SW 1271 (cell line): Measurements from ENCODE around the gene RNF214.

ENCODE experiments used
- DNase-seq, 2 experiments: peaks; one replicate each; lab custom pipeline; 2025; lab: John Stamatoyannopoulos, UW

RNF214 gene

DNA sequence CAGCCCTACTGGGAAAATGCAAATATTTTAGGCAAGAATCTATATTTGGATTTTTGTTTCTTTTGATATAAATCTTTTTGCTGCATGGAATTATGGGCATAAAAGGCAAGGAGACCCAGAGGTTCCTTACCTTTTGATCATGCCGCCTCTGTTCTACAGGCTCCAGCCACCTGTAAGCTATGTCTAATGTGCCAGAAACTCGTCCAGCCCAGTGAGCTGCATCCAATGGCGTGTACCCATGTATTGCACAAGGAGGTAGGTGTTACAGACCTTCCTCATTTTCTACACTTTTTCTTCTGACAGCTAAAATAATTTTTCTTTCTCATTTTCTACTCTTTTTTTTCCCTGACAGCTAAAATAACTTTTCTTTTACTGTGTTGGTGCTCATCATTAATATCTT lies 50.5 kb downstream of the RNF214 start:
- no peak for DNase-seq

DNA sequence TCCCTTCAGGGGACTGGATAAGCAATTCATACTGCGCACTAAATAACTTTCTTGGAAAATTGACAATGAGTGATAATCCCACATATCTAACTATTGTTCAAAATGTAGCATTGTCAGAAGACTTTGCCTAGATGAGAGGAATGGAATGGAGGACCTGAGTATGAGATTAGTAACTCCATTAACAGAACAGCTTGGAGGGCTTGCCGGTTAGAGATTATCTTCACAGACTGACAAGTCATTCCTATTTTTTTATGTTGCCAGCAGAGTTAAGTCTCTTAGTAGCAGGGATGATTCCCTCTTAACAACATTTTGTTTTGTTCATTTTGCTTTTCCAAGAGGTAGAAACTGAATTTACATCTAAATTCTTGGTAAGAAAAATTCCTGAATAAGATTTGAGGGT lies 51.6 kb downstream of the RNF214 start:
- DNase-seq = no peak

DNA sequence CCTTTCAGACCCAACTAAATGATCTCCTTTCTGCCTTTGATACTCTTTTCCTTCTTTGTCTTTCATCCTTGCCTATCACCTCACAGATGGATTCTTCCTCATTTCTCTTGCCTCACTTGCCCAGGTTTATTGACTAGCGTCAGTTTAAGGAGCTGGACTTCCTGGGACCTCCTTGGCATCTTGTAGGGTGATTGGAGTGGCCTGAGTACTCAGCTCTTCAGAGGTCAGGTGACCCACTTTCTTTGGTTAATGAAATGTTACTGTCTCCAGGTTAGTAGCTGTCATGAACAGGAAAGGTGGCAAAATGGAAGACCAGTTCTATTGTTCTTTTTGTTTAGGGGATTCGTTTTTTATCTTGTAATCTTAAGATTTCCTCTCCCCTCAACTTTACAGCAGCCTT lies 54.1 kb downstream of the RNF214 start:
- DNase-seq = no peak

DNA sequence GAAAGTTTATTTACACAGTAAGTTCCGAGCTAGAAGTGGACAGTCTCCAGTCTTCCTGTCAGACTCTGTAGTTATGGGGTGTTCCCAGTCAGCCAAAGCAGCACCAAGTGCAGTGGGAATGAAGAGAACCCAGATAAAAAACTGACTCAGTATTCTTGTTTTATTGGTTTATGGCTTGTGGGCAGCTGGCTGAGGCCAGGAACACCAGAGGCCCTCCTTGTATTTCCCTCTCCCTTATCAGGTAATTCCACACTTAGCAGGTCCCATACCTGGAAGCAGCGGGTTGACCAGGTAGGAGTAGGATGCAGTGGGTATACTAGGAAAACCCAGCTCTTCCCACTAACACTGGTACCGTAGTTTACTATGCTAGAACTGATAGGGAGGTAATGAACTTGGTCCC lies 55.2 kb downstream of the RNF214 start:
- DNase-seq = no peak

DNA sequence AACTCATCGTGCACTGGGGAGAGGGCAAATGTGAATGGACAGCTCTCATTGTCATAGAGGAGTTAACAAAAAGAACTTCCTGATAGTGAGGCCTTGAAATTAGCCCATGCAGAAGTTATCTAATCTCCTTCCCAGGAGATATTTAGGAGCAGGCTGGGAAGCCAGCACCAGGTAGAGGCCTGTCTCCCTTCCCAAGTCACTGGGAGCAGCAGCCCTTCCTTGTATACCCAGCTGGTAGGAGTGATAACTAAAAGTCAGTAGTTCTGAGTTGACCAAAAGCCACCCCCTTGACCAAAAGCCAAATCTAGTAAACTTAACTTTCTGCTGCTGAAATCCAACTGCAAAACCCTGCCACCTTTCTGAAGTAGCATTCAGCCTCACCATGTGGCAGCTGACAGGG lies 57.3 kb downstream of the RNF214 start:
- no peak for DNase-seq

DNA sequence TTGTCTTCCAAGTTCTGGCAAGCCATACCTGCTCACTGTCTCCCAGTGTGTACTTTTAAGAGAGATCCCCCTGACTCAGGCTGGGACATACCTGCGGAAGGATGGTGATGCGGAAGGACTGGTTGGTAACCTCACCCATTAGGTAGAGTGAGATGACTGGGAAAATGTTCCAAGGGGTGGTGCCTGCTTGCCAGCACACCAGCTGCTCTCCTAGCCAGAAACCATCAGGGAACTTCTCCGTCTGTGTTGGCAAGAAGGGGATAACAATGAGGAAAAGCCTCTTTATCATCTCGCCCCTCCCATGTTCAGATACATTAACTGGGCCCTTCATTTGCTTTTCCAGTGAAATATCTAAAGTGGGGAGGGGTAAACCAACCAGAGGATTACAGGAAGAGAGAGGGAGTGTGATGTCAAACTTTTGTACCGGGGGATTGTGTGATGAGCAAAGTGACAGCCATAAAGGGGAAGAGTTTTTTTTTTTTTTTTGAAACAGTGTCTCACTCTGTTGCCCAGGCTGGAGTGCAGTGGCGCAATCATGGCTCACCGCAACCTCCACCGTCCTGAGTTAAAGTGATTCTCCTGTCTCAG lies 58.4 kb downstream of the RNF214 start, which contains the start of gene BACE1-AS:
Gene BACE1-AS (plus strand): TSS at position 538 of the 588 bp plus-strand sequence.
- no peak for DNase-seq

DNA sequence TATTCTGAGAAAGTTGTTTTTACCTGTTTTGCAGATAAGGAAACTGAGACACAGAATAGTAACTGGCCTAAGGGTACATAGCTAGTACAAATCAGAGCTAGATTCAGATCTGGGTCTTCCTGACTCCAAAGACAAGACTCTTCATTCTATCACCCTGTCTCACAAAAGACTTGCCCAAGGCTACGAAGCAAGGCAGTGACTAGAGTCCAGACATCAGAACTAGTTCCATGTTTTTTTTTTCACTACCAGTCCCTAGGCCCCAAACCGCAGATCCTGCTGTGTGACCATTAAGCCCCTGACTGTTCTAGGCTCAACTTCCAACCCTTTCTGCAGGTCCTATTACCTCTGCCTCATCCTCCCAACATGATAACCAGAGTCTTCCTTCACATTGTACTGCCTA lies 60.1 kb downstream of the RNF214 start:
- no peak for DNase-seq

DNA sequence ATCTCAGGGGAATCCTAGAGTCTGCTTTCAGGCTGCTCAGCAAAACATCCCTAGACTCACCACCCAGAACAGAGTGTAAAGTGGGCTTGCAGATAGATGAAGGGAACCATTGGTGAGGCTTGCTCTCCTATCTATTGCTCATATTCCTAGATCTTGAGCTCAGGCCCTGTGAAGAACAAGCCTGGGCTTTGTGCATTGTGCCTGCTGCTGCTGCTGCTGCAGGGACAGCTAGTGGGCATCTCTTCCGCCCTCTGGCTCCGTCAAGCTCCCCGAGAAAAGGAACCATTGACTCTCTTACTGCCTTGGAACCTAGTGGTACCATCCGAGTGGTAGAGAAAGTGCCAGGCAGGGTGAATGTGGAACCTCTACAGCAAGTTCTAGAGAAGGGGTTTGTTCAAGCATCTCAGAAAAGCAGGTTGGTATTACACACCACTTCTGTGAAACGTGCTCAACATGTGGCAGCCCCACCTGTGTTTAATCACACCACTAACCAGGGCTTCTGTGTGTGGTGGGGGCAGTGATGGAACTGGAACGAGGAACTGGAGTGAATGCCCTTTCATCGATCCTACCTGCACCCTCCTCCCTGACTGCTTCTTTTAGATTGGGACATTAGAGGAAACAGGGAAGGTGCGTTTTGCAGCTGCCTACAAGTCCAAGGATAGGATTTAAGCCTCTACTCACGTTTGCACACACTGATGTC lies 63.1 kb downstream of the RNF214 start:
- DNase-seq = no peak

DNA sequence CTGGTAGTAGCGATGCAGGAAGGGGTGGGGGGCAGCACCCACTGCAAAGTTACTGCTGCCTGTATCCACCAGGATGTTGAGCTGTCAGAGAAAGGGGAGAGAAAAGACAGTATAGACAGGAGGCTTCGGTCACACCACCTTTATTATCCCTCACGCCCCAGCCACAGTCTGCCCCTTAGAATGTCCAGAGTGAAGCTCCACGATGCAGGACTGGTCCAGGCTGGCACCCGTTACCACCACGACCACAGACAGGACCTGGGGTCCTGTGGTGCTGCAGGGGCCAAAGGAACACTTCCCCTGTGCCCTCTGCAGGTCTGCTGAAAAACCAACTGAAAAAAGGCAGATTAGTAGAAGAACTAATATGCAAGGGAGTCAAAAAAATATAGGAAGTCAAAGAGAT lies 64.4 kb downstream of the RNF214 start:
- DNase-seq = no peak

DNA sequence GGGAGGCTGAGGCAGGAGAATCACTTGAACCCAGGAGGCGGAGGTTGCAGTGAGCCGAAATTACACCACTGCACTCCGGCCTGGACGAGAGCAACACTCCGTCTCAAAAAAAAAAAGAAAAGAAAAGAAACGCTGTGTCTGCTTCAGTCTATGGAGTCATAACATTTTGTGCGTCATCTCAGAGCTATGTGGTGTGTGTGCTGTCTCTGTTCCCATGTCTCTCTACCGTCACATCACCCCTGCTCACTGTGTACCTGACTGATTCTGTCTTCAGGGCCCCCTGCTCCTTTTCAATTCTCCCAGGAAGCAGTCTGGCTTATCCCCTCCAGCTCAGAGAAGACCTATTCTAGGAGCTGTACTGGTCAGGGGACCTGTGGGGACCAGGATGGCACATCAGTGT lies 65.7 kb downstream of the RNF214 start:
- DNase-seq = no peak

DNA sequence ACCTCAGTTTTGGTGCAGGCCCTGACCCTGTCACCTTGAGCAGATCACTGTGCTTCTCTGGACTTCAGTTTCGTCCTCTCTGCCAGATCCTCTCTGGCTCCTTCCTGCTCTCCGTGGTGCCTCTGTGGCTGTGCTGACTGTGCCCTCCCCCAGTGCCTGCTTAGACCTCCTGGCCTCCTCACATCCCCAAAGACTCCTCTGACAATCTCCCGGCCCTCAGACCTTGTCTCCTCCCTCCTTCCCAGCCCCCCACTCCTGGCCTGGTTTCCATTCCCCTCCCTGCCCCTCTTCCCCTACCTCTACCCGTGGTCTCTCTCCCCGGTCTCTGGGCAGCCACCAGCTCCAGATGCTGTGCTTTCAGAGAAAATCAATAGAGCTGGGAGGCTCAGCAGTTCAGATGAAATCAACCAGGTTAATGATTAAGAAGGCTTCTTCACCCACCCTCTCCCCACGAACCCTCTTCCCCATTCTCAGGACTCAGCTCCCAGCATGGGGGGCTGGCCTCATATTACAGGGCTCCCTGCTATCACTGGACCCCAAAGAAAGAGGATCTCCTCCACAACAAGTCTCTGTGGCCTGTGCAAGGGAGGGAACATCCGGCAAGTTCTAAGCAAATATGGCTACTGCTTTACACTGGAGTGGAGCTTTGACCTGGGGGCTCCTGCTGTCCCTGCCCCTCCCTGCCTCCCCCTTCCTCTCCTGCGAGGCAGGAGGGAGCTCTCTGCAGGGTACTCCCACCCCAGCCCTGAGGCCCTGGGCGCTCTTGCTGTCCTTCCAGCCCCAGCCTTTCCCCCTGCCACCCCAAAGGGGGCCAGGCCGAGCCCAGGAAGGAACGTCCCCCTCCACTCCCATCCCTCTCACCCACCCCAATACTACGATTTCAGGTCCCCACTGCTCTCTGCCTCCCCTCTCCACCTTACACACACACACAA lies 67.1 kb downstream of the RNF214 start:
- DNase-seq = no peak

DNA sequence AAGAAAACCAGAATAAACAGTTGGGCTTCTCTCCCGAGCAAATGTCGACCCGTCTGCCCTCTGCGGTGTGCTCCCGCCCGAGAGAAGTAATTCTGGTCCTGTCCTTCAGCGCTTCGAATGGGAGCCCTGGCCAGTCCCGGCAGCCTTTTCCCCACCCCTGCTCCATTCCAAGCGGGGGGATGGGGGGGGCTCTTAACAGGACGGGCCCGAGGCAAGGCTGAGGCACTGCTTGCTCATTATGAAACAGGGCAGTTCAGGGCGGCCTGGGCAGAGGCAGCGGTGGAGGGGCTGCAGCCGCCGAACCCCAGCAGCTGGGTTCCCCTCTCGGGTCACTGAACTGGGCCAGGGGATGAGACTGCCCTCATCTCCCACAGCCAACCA lies 67.8 kb downstream of the RNF214 start:
- DNase-seq = no peak

DNA sequence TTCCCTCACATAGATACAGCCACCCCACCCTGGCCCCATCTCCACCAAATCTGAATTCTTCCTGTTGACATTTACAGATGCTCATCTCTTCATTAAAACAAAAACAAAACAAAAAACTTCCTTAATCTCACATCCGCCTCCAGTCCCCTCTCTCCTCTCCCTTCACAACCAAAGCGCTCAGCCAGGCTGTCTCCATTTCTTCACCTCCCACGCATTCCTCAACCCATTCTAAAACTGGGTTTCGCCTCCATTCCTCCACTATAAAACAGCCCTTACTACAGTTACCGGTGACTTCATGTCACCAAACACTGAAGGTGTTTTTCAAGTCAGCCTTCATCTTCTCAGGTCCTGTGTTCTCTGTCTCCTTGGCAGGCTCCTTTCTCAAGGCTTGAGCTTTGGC lies 68.3 kb downstream of the RNF214 start:
- DNase-seq = no peak

DNA sequence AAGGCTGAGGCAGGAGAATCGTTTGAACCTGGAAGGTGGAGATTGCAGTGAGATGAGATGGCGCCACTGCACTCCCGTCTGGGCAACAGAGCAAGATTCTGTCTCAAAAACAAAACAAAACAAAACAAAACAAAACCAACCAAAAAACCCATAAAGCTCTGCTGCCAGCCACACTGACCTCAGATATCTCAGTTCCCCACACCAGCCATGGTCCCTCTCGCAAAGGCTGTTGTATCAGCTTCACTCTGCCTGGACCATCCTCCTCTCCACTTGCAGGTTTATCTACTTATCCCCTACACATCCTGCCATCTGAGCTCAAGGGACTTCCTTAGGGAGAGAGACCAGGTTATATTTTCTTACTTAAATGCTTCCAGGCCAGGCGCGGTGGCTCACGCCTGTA lies 69.8 kb downstream of the RNF214 start:
- DNase-seq = no peak

DNA sequence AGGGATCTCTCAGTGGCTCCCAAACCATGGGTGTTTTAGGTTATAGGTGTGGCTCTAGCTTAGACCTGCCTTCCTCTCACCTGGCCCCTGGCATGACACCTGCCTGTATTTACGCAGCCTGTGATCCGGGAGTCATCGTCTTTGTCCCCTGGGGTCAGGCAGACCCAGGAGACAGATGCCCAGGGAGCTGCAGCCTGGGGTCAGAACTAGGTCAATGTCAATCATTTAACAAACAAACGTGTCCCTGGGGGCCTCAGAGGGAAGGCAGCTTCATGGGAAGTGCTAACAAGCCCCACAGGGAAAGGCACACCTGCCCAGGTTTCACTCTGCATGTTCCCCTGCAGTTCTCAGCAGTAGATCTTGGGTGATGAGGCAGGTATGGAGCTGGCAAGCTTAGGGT lies 70.6 kb downstream of the RNF214 start:
- no peak for DNase-seq

DNA sequence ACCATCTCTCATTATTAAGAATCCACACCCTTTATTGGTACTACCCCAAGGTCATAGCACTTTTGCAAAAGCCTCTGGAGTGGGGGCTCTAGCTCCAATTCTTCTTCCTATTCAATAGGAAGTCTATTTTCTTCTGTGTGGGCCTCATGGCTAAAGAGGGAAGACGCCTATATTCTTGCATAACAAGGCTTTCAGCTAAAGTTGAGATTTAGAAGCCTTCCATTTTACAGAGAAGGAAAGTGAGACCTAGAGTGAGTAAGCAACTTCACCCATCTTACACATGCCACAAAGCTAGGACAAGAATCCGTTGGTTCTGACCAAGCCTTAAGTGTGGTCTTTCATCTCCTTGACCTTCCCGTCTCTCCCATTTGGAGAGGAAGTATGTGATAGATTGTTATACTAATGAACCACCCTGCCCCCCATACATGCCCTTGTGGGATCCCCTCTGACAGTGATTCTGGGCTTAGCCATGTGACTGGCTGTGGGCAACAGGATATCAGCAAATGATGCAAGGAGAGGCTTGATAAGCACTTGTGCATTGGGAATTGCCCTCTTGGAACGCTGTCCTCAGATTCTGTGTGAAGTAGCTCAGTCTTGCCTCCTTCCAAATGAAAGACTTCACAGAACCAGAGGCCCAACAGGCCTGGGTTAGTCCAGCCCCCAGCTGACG lies 71.3 kb downstream of the RNF214 start:
- DNase-seq = no peak

DNA sequence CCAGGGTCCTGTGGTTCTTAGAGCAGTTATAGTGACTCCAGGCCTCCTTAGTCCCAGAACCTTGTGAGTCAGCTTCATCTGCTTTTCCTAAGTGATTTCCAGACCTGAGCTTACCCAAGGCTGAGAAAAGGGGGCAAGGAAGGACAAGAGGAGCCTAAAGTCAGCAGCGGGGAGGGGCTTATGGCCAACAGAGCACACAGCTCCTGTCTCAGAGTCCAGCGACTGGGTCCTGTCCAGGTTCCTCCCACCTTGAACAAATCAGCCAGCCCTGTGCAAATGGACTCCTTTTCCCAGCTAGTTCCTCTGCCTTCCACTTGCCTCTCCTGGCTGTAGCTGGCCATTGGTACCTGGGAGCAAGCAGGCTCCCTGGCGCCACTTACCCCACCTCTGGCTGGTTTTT lies 72.7 kb downstream of the RNF214 start:
- DNase-seq = no peak

DNA sequence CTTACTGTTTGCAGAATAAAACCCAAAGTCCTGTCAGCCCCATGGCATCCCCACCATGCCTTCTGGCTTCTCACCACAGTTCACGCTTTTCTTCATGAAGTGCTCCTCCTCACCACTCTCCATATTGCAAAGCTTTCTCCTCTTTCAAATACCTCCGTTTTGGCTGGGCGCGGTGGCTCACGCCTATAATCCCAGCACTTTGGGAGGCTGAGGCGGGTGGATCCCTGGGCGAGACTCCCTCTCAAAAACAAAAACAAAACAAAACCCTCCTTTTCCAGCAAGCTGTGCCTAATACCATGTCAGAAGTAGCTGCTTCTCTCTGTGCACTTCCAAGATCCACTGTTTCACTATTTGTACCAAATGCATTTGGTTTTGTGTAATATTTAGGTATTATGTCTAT lies 76.8 kb downstream of the RNF214 start:
- no peak for DNase-seq

DNA sequence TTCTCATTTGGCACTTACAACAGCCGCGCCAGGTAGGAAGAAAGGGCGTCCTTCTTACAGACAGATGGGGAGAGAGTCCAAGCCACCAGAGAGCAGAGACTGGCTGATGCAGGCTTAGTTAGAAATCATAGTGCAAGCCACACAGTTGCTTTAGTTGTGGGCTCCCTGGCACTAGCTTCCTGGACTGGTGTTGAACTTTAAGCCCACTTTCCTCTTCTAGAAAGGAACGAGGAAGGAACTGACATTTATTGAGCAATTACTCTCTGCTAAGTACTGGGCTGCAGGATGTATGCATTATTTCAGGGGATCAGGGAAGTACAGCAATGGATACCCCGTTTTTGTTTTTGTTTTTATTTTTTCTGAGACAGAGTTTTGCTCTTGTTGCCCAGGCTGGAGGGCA lies 80.6 kb downstream of the RNF214 start:
- no peak for DNase-seq

DNA sequence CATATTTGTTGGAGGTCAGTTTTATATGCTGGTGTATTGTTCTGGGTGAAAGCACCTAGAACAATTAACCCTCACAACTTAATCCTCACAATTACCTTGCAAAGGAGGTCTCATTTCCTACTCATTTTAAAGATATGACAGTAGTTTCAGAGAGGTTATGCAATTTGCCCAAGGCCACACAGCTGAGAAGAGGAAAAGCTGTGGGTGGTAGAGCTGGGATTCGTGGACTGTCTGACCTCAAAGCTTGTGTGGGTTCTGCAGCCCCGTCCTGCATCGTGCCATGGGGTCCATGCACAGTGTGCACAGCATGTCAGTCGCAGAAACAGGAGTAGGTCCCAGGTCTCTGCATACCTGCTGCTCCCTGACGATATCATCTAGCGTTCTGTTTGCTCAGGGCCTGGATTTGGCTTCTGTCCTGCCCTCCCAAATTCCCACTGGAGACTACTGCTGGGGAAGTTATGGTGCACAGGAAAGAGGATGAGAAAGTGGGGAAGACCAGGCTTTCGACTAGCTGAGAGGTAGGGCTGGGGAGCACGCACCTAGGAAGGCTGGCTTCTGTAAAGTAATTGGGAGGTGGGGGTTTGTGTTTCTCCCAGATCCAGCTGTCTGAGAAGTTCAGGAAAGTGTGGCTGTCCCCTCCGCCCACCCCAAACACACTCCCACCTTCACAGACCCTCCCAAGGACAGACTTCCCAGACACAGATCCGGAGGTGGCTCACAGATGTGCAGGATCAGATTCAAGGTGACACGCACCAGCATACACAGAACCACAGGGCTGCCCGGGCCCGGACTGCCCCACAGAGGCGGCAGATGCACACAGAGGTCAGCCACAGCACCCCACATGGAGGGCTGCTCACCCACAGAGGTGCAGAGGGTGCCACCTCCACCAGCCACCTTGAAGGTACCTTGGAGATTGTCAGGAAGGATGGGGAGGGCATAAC lies 81.6 kb downstream of the RNF214 start:
- DNase-seq = no peak

DNA sequence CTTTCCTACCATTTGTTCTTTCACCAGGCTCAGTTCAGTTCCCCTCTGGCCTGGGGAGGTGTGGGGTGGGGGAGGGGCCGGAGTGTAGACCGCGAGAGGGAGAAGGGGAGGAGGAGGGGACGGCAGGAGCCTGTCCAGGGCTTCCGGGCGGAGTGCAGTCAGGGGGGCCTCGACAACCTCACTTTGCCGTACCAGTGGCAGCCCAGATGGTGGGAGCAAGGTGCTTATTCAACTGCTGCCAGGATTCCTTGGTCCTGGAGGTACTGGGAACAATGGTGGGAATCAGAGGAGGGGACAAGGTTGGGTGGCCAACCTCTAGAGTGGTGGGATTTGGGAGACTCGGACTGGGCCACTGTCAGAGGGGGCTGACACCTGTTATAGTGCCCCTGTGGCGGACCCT lies 82.4 kb downstream of the RNF214 start:
- no peak for DNase-seq
